Measurements from ENCODE around the gene MYO15A.

Gene MYO15A

DNA sequence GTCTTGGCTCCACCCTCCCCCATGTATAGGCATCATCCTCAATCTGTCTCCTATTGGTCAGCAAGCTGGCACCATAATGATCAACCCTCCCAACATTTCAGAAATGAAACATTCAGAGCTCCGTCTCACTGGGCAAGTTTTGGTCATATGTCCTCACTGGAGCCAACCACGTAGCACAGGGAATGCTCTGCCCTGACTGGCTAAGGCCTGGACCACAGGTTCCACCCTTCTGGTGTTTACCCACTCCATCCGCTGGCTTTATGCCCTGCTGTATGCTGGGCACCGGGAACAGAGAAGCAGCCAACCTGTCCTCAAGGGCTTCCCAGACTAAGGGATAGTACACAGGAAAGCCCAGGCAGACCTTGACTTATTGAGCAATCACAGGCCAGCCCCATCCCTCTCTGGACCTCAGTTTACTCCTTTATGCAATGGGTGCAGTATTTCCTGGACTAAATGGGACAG, 20.5 kb downstream of the MYO15A start:
- no peak for DNase-seq (ENCODE audit: low read depth)

DNA sequence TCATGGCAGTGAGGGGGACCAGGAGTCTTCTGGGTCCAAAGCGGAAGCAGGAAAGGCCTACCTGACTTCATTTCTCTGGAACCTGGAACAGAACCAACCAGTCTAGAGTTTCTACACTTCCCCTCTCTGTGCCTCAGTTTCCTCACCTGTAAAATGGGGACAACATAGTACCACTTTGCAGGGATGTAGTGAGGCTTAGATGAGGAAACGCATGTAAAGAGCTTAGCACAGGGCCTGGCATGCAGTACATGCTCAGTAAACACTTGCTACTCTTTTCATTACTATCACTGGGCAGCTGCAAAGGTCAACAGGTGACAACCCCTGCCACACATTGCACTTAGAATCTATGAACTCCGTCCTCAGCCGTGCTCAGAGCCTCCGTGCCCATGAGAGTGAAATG, 24.2 kb downstream of the MYO15A start:
- no peak for DNase-seq (ENCODE audit: low read depth)

DNA sequence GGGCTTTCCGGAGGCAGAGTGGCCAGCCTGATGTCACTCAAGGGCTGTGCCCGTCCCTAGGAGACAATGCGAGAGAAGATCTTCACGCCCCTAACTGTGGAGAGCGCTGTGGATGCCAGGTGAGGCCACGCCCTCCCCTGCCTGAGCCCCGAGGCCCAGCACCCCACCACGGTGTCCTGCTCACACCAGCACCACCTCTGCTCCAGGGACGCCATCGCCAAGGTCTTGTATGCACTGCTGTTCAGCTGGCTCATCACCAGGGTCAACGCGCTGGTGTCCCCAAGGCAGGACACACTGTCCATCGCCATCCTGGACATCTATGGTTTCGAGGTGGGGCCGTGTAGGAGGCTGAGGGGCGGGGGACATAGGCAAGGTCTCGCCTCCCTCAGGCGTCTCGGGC, 27.8 kb downstream of the MYO15A start:
- DNase-seq (ENCODE audit: low read depth): no peak

DNA sequence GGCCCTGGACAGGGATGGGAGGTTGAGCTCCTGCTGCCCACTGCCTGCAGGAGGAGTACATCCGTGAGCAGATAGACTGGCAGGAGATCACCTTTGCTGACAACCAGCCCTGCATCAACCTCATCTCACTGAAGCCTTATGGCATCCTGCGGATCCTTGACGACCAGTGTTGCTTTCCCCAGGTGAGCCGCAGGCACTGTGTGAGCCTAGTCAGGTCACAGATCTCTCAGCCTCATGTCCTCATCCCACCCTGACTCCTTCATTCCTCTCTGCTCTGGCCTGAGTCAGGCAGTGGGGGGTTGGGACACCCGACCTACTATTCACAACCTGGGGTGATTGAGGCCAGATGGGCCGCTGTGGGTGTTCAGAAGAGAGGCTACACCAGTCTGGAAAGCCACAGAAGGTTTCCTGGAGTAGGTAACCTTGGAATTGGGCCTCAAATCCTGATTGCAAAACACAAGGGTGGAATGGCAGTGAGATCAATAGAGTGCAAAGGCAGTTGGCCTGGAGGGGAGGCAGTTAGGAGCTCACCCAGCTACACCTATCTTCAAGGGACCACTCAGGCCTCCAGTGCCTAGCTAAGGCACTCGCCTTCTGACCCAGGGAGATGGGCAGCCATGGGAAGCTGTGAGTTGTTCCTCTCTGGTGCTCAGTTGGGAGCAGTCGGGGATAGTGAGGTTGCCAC, 29.7 kb downstream of the MYO15A start:
- no peak for DNase-seq (ENCODE audit: low read depth)

GRCh38 chr17:18139092-18139491, 30.5 kb downstream of the MYO15A start:
- no peak for DNase-seq (ENCODE audit: low read depth)

GRCh38 chr17:18139498-18139897, 30.9 kb downstream of the MYO15A start:
- DNase-seq (ENCODE audit: low read depth): no peak

DNA sequence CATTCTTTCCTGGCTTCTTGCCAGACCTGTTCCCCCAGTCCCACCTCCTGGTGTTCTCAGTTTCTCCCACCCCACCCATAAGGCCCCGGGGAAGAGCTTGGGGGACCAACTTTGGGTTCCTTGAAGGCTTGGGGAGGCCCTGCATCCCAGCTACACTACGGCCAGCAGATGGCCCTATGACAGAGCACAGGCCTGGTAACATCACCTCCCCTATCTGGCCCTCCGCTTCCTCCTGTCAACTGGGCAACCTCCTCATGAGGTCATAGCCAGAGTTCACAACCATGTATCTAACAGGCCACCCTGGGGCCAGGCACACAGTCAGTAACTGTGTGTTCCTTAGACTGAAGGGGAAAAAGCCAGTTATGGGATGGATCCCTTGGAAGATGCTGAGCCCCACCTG, 31.4 kb downstream of the MYO15A start:
- no peak for DNase-seq (ENCODE audit: low read depth)

GRCh38 chr17:18140648-18141047, 32.1 kb downstream of the MYO15A start:
- no peak for DNase-seq (ENCODE audit: low read depth)

DNA sequence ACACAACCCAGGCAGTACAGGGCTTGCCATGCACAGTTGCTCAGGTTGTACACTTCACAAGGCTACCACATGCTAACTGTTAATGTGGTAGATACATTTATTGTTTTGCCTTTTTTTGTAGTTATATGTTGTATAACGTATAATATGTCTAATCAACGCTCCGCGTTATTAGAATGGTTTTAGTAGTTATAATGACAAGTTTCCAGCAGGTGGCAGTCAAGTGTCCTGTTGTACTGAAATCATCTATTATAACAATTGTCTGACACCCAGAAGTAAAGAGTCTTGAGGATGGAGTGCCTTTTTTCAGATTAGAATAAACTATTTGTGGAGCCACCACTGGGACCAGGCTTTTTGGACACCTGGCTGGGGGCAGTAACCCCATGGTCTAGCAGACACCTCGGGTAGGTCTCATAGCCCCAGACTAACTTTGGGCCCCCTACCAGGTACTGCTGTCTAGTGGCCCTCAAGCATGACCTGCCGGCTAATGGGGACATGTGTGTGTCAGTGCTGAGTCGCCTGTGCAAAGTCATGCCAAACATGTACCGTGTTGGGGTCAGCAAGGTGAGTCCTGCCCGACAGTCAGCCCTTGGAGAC, 32.8 kb downstream of the MYO15A start:
- no peak for DNase-seq (ENCODE audit: low read depth)

GRCh38 chr17:18142417-18142816, 33.9 kb downstream of the MYO15A start:
- no peak for DNase-seq (ENCODE audit: low read depth)

- DNase-seq (ENCODE audit: low read depth): no peak
These were observed 34.7 kb downstream of the MYO15A start for GRCh38 chr17:18143044-18143936.

DNA sequence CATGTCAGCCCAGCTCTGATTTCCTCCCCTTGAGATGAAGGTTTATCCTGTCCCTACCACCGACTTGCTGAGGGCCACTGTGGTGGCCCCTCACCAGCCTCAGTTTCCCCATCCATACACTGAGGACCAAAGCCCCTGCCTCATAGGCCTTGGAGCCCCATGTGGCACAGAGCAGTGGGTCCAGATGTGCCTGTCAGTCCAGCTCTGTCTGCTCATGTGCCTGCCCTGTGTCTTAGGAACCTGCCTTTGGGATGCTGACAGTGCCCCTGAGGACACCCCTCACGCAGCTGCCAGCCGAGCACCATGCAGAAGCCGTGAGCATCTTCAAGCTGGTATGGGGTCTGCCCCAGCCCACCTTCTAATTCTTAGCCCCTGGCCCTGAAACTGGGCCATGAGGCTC, 35.7 kb downstream of the MYO15A start:
- DNase-seq (ENCODE audit: low read depth): no peak

DNA sequence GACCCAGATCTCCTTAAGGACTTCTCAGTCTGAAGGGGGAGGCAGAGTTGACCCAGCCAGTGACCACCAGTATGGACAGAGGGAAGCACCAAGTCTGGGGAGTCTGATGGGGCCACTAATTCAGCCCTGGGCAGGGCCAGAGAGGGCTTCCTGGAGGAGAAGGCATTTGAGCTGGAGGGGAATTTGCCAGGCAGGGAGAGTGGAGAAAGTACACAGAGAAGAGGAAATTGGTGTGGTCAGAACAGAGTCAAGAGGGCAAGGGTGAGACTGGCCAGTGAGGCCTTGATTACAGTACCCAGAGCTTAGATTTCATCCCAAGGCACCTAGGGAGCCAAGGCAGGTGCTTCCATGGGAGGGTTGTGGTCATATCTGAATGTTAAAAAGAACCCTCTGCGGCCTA, 36.3 kb downstream of the MYO15A start:
- no peak for DNase-seq (ENCODE audit: low read depth)

- DNase-seq (ENCODE audit: low read depth): no peak
These were observed 37.3 kb downstream of the MYO15A start for GRCh38 chr17:18145811-18146210.

GRCh38 chr17:18146259-18146658, 37.7 kb downstream of the MYO15A start:
- DNase-seq (ENCODE audit: low read depth): no peak

GRCh38 chr17:18146980-18147379, 38.4 kb downstream of the MYO15A start:
- no peak for DNase-seq (ENCODE audit: low read depth)

DNA sequence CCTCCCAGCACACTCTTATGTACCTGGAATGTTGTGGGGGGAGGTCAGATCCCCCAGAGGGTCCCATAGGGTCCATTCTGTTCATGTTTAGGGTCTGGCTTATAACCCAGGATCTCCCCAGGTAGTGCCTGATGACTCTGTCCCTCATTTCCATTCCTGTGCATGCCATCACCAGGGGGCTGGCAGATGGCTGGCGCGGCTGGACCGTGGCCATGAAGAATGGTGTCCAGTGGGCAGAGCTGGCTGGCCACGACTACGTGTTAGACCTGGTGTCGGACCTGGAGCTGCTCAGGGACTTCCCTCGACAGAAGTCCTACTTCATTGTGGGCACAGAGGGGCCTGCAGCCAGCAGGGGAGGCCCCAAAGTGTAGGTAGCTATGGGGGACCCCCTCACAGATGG, 40.0 kb downstream of the MYO15A start:
- DNase-seq (ENCODE audit: low read depth): no peak

- no peak for DNase-seq (ENCODE audit: low read depth)
These were observed 42.7 kb downstream of the MYO15A start for GRCh38 chr17:18151290-18151689.

- DNase-seq (ENCODE audit: low read depth): no peak
These were observed 46.6 kb downstream of the MYO15A start for GRCh38 chr17:18155179-18155578.

DNA sequence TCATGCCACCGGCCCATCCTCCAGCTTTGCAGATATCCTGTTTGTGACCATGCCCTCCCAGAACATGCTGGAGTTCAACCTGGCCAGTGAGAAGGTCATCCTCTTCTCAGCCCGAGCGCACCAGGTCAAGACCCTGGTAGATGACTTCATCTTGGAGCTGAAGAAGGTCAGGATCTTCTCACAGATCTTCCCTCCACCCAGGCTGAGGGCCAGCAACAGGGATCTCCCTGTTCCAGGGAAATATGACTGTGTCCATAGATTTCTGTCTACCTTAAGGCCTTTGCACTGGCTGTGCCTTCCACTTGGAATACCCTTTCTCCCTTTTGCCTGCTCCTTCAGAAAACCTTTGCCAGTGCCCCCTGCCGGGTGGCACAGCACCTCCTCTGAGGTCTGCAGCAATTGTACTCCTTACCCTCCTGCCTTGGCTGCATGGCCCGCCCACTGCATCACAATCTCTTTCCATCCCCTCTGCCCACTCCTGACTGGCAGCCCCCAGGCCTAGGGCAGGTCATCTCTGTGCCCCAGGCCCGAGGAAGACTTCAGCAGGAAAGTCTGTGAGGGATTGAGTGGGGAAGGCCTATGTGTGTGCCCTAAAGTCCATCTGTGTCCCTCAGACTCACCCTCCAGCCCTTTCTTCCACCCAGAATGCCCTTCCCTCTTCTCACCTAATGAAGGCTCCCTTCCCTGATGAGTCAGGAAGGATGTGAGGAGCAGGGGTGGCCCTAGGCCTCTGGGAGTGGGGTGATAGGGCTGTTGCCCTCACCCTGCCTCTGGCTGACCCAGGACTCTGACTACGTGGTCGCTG, 47.8 kb downstream of the MYO15A start:
- DNase-seq (ENCODE audit: low read depth): no peak

- no peak for DNase-seq (ENCODE audit: low read depth)
These were observed 48.4 kb downstream of the MYO15A start for GRCh38 chr17:18156976-18157280.

- DNase-seq (ENCODE audit: low read depth): no peak
These were observed 48.9 kb downstream of the MYO15A start for GRCh38 chr17:18157354-18157985.

Measured in stimulated activated CD8-positive, alpha-beta memory T cell treated with anti-CD3 and anti-CD28 coated beads, Interleukin-7, amount 100 ng/mL, for 24 hours (primary cell).